GM18526 (cell line): Measurements from ENCODE around the gene ERAP2.

Source experiments
- POLR2A ChIP-seq: IDR thresholded peaks from 3 replicates; pipeline ENCODE4 v1.6.1; 2011; ENCODE audit not compliant: insufficient read length; ENCODE audit errors: extremely low read depth

Gene ERAP2

DNA sequence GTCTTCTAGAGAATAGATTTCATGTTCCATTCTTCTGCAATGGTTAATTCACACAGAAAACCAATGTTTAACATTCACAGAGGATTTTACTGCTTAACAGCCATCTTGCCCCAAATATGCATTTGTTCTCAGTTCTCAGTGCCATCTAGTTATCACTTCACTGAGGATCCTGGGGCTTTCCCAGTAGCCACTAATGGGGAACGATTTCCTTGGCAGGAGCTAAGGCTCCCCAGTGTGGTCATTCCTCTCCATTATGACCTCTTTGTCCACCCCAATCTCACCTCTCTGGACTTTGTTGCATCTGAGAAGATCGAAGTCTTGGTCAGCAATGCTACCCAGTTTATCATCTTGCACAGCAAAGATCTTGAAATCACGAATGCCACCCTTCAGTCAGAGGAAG lies 3.4 kb downstream of the ERAP2 start:
- no peak for TF ChIP-seq POLR2A

DNA sequence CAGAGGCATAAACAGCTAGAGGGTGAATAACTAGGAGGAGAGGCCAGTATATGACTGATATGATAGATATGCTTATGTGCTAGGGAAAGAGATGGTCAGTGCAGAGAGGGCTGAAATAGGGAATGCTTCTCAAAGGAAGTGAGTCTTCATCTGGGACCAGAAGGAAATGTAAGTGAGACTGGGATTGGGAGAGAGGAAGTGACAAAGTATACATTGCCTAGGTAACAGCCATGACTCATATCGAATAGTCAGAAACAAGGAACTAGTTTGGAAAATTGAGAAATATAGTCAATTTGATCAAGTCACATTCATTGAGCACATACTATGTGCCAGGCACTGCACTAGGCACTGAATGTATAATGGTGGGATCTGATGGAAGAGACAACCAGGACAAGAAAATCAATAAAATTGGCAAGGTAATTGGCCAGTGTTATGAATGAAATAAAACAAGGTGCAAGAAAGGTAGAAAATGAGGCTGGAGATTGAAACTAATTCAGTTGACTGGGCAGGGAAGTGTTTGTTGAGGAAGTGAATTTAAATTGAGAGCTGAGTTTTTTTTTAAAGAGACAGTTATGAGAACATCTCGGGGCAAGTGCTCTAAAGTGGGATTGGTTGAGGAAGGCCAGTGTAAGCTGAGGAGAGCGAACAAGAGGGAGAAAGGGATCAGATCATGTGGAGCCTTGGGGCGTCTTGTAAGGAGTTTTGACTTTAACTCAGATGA lies 4.3 kb downstream of the ERAP2 start:
- no peak for TF ChIP-seq POLR2A

DNA sequence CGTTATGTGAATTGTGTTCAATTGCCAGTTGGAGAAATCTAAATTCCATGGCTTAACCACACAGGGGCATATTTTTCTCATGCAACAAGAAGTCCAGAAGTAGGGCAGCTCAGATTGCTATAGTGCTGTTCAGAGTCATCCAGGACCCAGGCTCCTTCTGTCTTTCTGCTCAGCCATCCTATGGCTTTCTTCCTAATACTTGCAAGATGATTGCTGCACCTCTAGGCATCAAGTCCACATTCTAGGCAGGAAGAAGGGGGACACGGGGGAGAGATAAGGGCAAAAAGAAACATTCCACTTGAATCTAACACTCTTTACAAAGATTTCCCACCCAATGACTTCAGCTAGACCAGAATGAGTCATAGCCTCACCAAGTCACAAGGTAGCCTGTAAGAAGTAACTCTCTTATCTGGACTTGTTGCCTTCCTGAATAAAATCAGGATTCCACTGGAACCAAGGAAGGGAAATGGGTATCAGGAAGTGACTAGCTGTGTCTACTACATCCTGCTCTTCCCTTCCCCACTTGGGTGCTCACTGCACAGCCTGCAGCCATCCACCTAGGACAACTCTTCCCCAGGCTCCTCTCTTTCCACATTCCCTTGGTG lies 5.3 kb downstream of the ERAP2 start:
- TF ChIP-seq POLR2A, result no peak

DNA sequence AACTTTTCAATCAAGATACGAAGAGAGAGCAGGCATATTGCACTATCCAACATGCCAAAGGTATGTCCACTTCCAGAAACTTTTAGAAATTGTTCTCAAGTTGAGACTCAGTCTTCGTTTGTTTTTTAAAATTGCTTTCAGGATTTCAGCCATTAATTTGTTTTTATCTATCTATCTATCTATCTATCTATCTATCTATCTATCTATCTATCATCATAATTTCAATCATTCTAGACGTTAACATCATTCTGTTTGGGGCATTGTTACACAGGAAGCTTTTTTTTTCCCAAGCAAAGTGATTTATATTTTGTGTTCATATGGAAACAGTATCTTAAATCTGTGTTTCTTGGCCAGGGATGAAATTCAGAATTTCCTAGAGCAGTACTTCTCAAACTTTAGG lies 7.6 kb downstream of the ERAP2 start:
- TF ChIP-seq POLR2A, result no peak

DNA sequence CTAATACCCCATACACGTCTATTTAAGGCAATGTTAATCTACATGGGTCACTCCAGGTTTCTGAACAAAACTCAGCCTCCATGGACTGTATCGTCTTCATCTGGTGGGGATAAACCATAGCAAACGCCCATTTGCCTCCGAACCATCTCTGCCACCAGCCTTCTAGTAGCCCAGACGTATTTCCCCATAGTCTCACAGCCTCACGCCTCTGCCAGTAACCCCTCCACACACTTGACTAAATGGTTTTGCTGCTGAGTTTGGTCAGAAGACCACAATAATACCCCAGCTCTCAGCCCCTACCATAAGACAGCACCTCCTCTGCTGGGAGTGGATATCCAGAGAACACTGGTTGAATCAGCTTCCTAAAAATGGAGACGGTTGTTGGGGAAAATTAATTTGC lies 8.7 kb downstream of the ERAP2 start:
- TF ChIP-seq POLR2A, result no peak

DNA sequence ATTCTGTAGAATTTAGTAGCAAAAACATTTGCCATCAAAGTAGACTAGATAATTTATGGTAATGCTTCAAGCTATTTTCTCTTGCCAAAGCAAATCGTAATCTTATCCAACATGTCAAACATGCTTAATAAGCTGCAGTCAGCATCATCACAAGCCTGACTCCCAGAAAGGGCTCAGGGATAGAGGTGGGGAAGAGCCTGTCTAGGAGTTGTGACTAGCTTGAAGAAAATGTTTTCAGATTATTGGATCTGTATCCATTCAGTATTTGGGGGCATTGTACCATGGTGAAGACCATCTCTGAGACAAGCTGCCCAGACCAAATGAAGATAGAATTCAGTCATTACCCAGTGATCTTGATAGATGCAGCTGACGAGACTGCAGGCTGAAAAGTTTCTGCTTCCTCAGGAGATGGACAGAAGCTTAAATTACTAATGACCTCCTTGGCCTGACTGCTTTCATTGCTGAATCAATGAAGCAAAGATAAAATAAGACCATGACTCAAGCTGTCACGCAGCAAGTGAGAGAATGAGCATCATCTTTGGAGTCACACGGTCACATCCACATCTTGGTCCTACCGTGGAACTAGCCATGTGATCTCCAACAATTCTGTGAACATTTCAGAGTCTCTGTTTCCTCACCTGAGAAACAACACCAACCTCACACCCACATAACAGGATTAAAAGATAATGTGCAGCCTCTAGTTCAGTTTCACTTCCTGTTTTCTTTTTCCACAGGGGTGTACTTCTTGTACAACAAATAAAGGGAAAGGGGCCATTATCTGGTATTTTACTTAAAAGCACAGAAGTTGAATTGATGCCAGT lies 9.4 kb downstream of the ERAP2 start:
- TF ChIP-seq POLR2A, result no peak

DNA sequence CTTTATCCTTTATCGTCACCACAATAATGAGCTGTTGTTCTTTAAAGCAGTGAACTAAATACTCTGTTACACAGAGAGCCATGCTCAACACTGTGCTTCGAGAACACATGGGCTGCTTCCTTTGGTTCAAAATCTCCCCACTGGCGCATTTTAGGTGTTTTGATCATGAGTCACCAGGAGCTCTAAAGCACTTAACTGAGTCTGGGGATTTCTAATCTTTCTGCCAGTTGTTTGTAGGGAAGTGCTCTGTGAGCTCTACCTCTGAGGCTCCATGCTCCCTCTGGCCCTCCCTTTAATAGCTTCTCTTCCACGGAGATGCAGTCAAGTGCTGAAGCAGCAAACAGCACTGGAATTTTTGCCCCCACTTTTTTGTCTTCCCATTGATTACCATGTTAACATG lies 17.0 kb downstream of the ERAP2 start:
- no peak for TF ChIP-seq POLR2A

DNA sequence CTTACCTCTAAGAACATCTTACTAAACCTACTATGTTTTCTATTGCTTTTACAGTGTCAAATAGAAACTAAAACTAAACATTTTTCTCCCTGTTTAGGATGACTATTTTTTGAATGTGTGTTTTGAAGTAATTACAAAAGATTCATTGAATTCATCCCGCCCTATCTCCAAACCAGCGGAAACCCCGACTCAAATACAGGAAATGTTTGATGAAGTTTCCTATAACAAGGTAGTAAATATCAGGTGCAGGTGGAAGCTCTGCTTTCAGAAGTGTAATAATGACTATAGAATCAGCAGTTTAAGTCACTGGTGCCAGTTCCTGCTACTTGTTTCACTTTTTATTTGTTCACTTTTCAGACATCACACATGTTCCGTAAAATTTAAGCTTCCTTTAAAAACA lies 20.0 kb downstream of the ERAP2 start:
- TF ChIP-seq POLR2A, result no peak

DNA sequence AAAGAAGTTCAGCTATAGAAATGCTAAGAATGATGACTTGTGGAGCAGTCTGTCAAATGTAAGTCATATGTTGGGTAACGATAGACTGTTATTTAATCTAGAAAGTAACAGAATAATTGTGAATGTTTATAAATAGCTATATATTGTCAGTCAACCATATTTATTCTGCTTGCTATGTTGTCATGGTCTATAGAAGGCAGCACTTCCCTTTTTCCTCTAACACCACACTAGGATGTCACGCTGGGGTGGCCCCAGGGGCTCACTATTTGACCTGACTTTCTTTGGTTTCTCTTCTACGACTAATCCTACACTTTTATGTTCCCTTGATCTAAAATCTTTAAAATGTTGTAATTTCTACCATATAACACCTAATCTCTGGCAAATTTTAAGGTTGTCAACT lies 20.5 kb downstream of the ERAP2 start:
- TF ChIP-seq POLR2A, result no peak

DNA sequence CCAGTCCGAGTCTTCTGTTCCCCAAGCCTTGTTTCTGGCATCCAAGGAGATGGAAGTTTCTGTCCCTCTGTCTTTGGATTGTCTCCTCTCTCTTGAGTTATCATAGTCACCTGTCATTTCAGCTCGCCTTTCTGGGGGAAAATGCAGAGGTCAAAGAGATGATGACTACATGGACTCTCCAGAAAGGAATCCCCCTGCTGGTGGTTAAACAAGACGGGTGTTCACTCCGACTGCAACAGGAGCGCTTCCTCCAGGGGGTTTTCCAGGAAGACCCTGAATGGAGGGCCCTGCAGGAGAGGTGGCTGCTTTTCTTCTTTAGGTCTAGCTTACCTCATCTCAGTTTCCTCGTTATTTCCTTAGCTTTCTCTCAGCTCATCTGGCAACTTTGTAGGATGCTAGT lies 25.1 kb downstream of the ERAP2 start:
- no peak for TF ChIP-seq POLR2A

DNA sequence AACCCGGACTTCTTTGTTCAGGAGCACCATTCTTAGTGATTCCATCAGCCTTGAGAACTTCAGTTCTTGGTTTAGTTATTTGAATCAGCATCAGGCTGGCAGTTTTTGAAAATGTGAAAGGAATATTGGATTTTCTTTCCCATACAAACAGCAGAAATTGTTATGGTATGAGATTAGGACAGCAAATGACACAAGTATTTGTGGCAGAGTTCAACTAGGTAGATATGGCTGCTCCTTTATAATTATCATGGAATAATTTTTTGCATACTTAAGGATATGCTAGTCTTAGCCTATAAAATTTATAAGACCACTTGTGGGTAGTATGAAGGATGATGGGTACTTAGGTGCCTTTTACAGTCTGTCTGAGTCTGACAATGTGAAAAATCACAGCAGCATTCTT lies 25.5 kb downstream of the ERAP2 start:
- no peak for TF ChIP-seq POLR2A

DNA sequence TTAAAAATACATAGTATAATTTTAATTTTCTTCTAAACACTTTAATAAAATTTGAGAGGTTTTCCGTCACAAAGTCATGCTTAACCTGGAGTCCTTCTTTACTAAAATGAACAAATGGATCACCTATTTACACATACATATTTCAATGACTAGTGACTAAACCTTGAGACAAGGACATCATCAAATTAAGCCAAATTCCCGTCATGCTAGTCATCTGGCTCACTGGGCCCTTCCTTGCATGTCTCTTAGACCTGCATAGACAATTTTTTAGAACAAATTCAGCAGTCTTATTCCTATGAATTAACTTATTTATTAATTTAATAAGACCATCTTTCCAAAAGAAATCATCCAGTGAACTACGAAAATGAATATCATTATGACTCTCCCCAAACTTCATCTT lies 26.6 kb downstream of the ERAP2 start:
- TF ChIP-seq POLR2A, result no peak

DNA sequence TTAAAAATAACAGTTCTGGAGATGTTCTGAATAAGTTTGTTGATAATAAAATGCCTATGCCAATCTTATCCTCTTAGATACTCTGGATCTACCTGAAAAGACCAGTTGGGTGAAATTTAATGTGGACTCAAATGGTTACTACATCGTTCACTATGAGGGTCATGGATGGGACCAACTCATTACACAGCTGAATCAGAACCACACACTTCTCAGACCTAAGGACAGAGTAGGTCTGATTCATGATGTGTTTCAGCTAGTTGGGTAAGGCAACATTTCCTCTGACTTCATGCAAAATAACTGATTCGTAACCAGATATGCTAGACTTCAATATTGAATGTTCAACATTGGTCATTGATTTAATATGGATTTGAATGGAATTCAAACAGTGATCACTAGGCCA lies 27.0 kb downstream of the ERAP2 start:
- no peak for TF ChIP-seq POLR2A

DNA sequence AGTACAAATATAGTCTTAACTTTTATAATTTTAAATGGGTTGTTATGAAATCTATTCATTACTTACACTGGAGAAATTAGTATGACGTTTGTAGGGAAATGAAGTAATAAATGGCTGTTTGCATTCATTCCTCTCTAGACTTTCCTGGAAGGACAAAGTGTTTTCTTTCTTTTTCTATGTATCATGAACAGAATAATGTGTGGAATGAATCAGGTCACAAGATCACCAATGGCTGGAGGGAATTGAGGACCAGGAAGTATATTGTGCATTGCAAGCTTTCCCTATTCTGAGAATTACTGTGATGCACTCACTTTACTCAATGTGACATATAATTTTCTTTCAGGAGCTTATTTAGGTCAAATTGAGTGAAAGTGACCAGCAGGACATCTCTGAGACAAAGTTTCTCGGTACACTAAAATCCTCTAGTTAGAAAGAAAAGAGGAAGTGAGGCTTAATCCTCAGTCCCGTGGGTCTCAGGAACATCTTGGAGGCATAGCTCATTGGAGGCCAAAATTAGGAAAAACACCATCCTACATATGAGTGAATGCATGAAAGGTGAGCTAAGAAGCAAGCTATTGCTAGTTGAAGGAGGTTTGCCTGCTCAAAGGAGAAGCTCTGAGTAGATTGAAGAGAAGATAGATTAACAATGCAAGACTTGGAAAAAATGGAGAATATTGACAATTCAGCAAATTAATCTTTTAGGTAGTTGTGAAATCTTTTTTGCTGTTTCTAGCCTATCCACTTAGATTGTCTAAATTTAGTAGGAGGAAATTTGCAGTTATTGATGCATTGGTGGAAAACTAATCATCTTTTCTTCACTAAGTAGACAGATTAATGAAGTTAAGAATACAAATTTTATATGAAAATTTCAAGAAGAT lies 28.0 kb downstream of the ERAP2 start:
- no peak for TF ChIP-seq POLR2A

DNA sequence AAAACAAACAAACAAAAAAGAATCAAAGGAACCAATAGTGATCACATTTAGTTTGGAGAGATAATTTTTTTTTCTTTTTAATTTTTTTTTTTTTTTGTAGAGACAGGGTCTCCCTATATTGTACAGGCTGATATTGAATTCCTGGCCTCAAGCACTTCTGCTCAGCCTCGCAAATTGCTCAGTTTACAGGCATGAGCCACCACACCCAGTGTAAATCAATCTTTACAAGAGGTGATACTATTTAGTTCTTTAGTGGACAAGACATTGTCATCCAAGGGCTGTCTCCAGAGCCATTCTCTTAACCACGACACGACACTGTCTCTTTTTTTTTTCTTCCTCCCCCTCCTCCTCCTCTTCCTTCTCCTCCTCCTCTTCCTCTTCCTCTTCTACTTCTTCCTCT lies 29.6 kb downstream of the ERAP2 start:
- no peak for TF ChIP-seq POLR2A

DNA sequence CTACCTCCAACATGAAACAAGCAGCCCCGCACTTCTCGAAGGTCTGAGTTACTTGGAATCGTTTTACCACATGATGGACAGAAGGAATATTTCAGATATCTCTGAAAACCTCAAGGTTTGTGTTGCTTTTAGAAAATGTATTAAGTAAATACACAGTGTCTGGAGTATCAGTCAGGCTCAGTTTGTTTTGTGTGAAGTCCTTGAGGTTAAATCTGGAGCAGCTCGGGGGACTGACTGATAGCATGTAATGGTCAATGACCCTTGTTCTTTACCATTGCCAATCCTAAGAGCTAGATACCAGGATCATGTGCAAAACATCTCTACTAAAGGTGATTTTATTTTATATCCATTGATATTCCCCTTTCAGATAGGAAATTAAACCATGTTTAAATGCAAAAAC lies 32.7 kb downstream of the ERAP2 start:
- TF ChIP-seq POLR2A, result no peak

DNA sequence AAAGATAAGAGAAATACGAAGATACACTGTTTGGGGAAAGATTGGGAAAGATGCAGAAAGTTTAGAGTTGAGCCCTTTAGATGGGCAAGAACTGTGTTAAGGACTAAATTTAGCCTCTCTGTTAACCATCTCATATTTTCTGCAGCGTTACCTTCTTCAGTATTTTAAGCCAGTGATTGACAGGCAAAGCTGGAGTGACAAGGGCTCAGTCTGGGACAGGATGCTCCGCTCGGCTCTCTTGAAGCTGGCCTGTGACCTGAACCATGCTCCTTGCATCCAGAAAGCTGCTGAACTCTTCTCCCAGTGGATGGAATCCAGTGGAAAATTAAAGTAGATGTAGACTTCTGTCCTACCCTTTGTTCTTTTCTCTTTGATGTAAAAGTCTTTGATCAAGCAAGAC lies 33.1 kb downstream of the ERAP2 start:
- no peak for TF ChIP-seq POLR2A
